ENCODE data around the gene GNB5. TPM values are rescaled to one million over a fixed set of nuclear protein-coding genes. Genes with fewer than 3 reads are reported as not detected.
"Not testable (repeated sequence)": the region's sequence is repeated elsewhere in the genome, so short reads cannot be mapped to it uniquely, and the experiment has no call there.

Gene GNB5
- total RNA-seq, 2 donors from 2014 or later = 19.1 to 20.7 TPM

GRCh38 chr15:52172869-52173268 is 18.3 kb downstream of the GNB5 start:
- TF ChIP-seq CTCF (conservative IDR thresholded peaks at IDR 0.05) = no peak
- peaks cover 50% of the 10 kb centered on the region for H3K27me3 ChIP-seq (ENCODE audit: control insufficient read depth, insufficient read depth, low read length, poor library complexity, severe bottlenecking)
- Mint-ChIP-seq H3K27ac (no peak overlapping the region), H3K4me3 (no peak overlapping the region), H3K36me3 (ENCODE audit: low read depth) (no peaks in the 10 kb centered on the region), H3K9me3 (peaks cover 2% of the 10 kb centered on the region), H3K27me3 (ENCODE audit: insufficient read depth) (peaks cover 22% of the 10 kb centered on the region), H3K4me1 (peaks cover 3% of the 10 kb centered on the region)
- 93% methylated on average over 2 of the region's 2 CpGs; no CpG with 5 or more reads in 1 of the 2 experiments for WGBS, 2 experiments (ENCODE audit: insufficient coverage in 1 of 2, insufficient read length in 1 of 2)
- no peaks in the 10 kb centered on the region for H3K9me3 ChIP-seq (ENCODE audit: control insufficient read depth, low read length)
- H3K27ac ChIP-seq (ENCODE audit: low read depth, low read length) = no peak overlapping the region
- no peak overlapping the region for H3K9ac ChIP-seq (ENCODE audit: extremely low read depth, low read length, poor library complexity, severe bottlenecking)
- H3K4me3 ChIP-seq (ENCODE audit: low read length) = no peak overlapping the region
- no peaks in the 10 kb centered on the region for H3K36me3 ChIP-seq (ENCODE audit: control insufficient read depth, insufficient read depth, low read length)
- H3K4me1 ChIP-seq (ENCODE audit: control insufficient read depth, insufficient read depth, low read length) = no peaks in the 10 kb centered on the region
- DNase-seq = no peak

GRCh38 chr15:52171807-52172206 is 19.4 kb downstream of the GNB5 start:
- Mint-ChIP-seq H3K4me1 (peaks cover 4% of the 10 kb centered on the region), H3K27me3 (ENCODE audit: insufficient read depth) (peaks cover 15% of the 10 kb centered on the region), H3K27ac (no peak overlapping the region), H3K36me3 (ENCODE audit: low read depth) (no peaks in the 10 kb centered on the region), H3K9me3 (peaks cover 2% of the 10 kb centered on the region), H3K4me3 (no peak overlapping the region)
- H3K4me1 ChIP-seq (ENCODE audit: control insufficient read depth, insufficient read depth, low read length) = no peaks in the 10 kb centered on the region
- 21% methylated on average over 1 of the region's 1 CpG; no CpG with 5 or more reads in 1 of the 2 experiments for WGBS, 2 experiments (ENCODE audit: insufficient coverage in 1 of 2, insufficient read length in 1 of 2)
- no peaks in the 10 kb centered on the region for H3K9me3 ChIP-seq (ENCODE audit: control insufficient read depth, low read length)
- H3K27ac ChIP-seq (ENCODE audit: low read depth, low read length) = no peak overlapping the region
- peaks cover 44% of the 10 kb centered on the region for H3K27me3 ChIP-seq (ENCODE audit: control insufficient read depth, insufficient read depth, low read length, poor library complexity, severe bottlenecking)
- TF ChIP-seq CTCF (conservative IDR thresholded peaks at IDR 0.05) = no peak
- no peaks in the 10 kb centered on the region for H3K36me3 ChIP-seq (ENCODE audit: control insufficient read depth, insufficient read depth, low read length)
- H3K4me3 ChIP-seq (ENCODE audit: low read length) = no peak overlapping the region
- DNase-seq = no peak
- H3K9ac ChIP-seq (ENCODE audit: extremely low read depth, low read length, poor library complexity, severe bottlenecking) = no peak overlapping the region

- no peak overlapping the region for H3K4me3 Mint-ChIP-seq
- no peak overlapping the region for H3K27ac Mint-ChIP-seq
These were observed 19.8 kb downstream of the GNB5 start for GRCh38 chr15:52171386-52171785.

DNA sequence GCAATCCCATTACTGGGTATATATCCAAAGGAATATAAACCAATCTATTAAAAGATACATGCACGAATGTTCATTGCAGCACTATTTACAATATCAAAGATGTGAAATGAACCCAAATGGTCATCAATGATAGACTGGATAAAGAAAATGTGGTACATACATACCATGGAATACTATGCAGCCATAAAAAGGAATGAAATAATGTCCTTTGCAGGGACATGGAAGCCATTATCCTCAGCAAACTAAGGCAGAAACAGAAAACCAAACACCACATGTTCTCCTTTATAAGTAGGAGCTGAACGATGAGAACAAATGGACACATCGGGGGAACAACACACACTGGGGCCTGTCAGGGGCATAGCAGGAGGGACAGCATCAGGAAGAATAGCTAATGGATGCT is 21.0 kb downstream of the GNB5 start:
- 93 to 100% methylated on average over 3 of the region's 3 CpGs for WGBS, 2 experiments (ENCODE audit: insufficient coverage in 1 of 2, insufficient read length in 1 of 2)
- peaks cover 30% of the 10 kb centered on the region for H3K27me3 ChIP-seq (ENCODE audit: control insufficient read depth, insufficient read depth, low read length, poor library complexity, severe bottlenecking)
- not testable (repeated sequence) for H3K36me3 ChIP-seq (ENCODE audit: control insufficient read depth, insufficient read depth, low read length); H3K4me1 ChIP-seq (ENCODE audit: control insufficient read depth, insufficient read depth, low read length); H3K27me3 Mint-ChIP-seq (ENCODE audit: insufficient read depth); H3K9me3 ChIP-seq (ENCODE audit: control insufficient read depth, low read length); H3K4me3 ChIP-seq (ENCODE audit: low read length); H3K27ac Mint-ChIP-seq; DNase-seq; H3K9ac ChIP-seq (ENCODE audit: extremely low read depth, low read length, poor library complexity, severe bottlenecking); H3K4me3 Mint-ChIP-seq; H3K36me3 Mint-ChIP-seq (ENCODE audit: low read depth); H3K27ac ChIP-seq (ENCODE audit: low read depth, low read length); H3K9me3 Mint-ChIP-seq; H3K4me1 Mint-ChIP-seq

More at GRCh38 chr15:52171386-52171785, 19.8 kb downstream of the GNB5 start:
- no peaks in the 10 kb centered on the region for H3K36me3 ChIP-seq (ENCODE audit: control insufficient read depth, insufficient read depth, low read length)
- H3K27me3 Mint-ChIP-seq (ENCODE audit: insufficient read depth) = peaks cover 11% of the 10 kb centered on the region
- TF ChIP-seq CTCF (conservative IDR thresholded peaks at IDR 0.05) = peak; percentile 49
- peaks cover 39% of the 10 kb centered on the region for H3K27me3 ChIP-seq (ENCODE audit: control insufficient read depth, insufficient read depth, low read length, poor library complexity, severe bottlenecking)
- no peak overlapping the region for H3K27ac ChIP-seq (ENCODE audit: low read depth, low read length)
- no peak overlapping the region for H3K9ac ChIP-seq (ENCODE audit: extremely low read depth, low read length, poor library complexity, severe bottlenecking)
- peaks cover 4% of the 10 kb centered on the region for H3K4me1 Mint-ChIP-seq
- DNase-seq = no peak
- no peaks in the 10 kb centered on the region for H3K9me3 ChIP-seq (ENCODE audit: control insufficient read depth, low read length)
- H3K9me3 Mint-ChIP-seq = peaks cover 2% of the 10 kb centered on the region
- no peak overlapping the region for H3K4me3 ChIP-seq (ENCODE audit: low read length)
- no peaks in the 10 kb centered on the region for H3K36me3 Mint-ChIP-seq (ENCODE audit: low read depth)
- no peaks in the 10 kb centered on the region for H3K4me1 ChIP-seq (ENCODE audit: control insufficient read depth, insufficient read depth, low read length)
- WGBS, 2 experiments (ENCODE audit: insufficient coverage in 1 of 2, insufficient read length in 1 of 2) = 21 to 25% methylated on average over 1 to 4 of the region's 4 CpGs

- H3K4me3 ChIP-seq (ENCODE audit: low read length); H3K27ac Mint-ChIP-seq; H3K36me3 ChIP-seq (ENCODE audit: control insufficient read depth, insufficient read depth, low read length); H3K4me1 ChIP-seq (ENCODE audit: control insufficient read depth, insufficient read depth, low read length); H3K9ac ChIP-seq (ENCODE audit: extremely low read depth, low read length, poor library complexity, severe bottlenecking); H3K27me3 Mint-ChIP-seq (ENCODE audit: insufficient read depth); H3K27me3 ChIP-seq (ENCODE audit: control insufficient read depth, insufficient read depth, low read length, poor library complexity, severe bottlenecking); H3K27ac ChIP-seq (ENCODE audit: low read depth, low read length); H3K4me3 Mint-ChIP-seq; H3K36me3 Mint-ChIP-seq (ENCODE audit: low read depth); H3K9me3 Mint-ChIP-seq; DNase-seq; H3K4me1 Mint-ChIP-seq; H3K9me3 ChIP-seq (ENCODE audit: control insufficient read depth, low read length): not testable (repeated sequence)
- WGBS, 2 experiments (ENCODE audit: insufficient coverage in 1 of 2, insufficient read length in 1 of 2) = 79 to 97% methylated on average over 3 to 5 of the region's 5 CpGs
These were observed 25.6 kb downstream of the GNB5 start for GRCh38 chr15:52165494-52166131.
